ENCODE measurements around the gene HJURP. TPM values are rescaled to one million over a fixed set of nuclear protein-coding genes. Genes with fewer than 3 reads are reported as not detected.

HJURP gene
- total RNA-seq, 4 donors from 2014 or later: under 0.01 to 0.23 (median 0.19) TPM; not detected in 1

- Histone ChIP-seq H3K27ac (replicated peaks in 1 of 4) (no peak overlapping the region), H3K4me3 (no peak overlapping the region), H3K27me3 (no peaks in the 10 kb centered on the region), H3K9me3 (no peaks in the 10 kb centered on the region), H3K4me1 (no peaks in the 10 kb centered on the region), H3K36me3 (no peaks in the 10 kb centered on the region)
- 89% methylated on average over 18 of the region's 18 CpGs for WGBS
- peak; percentile 89 for DNase-seq (ENCODE audit: extremely low spot score)
- intact Hi-C loops (cut with DNase I): no loop called here
- TF ChIP-seq POLR2A (IDR thresholded peaks at IDR 0.05; ENCODE audit: low read depth) (no peak), CTCF (IDR thresholded peaks at IDR 0.05) (no peak), POLR2AphosphoS5 (IDR thresholded peaks at IDR 0.05) (no peak)
These were observed 63.0 kb downstream of the HJURP start for GRCh38 chr2:233791151-233791882.

GRCh38 chr2:233789554-233789953 lies 64.8 kb downstream of the HJURP start:
- H3K27me3 ChIP-seq: peaks cover 0 to 7% (median 0%) of the 10 kb centered on the region in 4 donors
- WGBS: 93% methylated on average over 4 of the region's 7 CpGs

More at GRCh38 chr2:233789554-233789953, 64.8 kb downstream of the HJURP start:
- no peak overlapping the region for H3K27ac ChIP-seq (replicated peaks in 1 of 4)
- DNase-seq (ENCODE audit: extremely low spot score): no peak
- no peaks in the 10 kb centered on the region for H3K9me3 ChIP-seq
- no peaks in the 10 kb centered on the region for H3K4me1 ChIP-seq
- H3K36me3 ChIP-seq: no peaks in the 10 kb centered on the region
- no peak overlapping the region for H3K4me3 ChIP-seq
- intact Hi-C loops (cut with DNase I): no loop called here
- TF ChIP-seq POLR2A (IDR thresholded peaks at IDR 0.05; ENCODE audit: low read depth) (no peak), CTCF (IDR thresholded peaks at IDR 0.05) (no peak), EP300 (IDR thresholded peaks at IDR 0.05) (no peak), POLR2AphosphoS5 (IDR thresholded peaks at IDR 0.05) (no peak)

Other genes starting within 250 kb of the HJURP start
- gene UGT1A8, start 236.9 kb downstream of the HJURP start, total RNA-seq: not detected
- gene UGT1A10, start 218.1 kb downstream of the HJURP start, total RNA-seq: not detected
- gene UGT1A9, start 182.6 kb downstream of the HJURP start, total RNA-seq: not detected
- gene UGT1A7, start 172.6 kb downstream of the HJURP start, total RNA-seq: under 1 TPM in 1 of 4 donors, not detected in 3; 0.42 TPM
- gene UGT1A6, start 161.6 kb downstream of the HJURP start, total RNA-seq: not detected
- gene UGT1A5, start 141.6 kb downstream of the HJURP start, total RNA-seq: not detected
- gene UGT1A4, start 135.8 kb downstream of the HJURP start, total RNA-seq: not detected
- gene UGT1A3, start 125.5 kb downstream of the HJURP start, total RNA-seq: not detected
- gene UGT1A1, start 94.3 kb downstream of the HJURP start, total RNA-seq: not detected
- gene MROH2A, start 76.2 kb downstream of the HJURP start, total RNA-seq: not detected
- gene TRPM8, start 62.8 kb upstream of the HJURP start, total RNA-seq: not detected
- not detected for gene SPP2, start 196.2 kb upstream of the HJURP start, total RNA-seq

Data from esophagus muscularis mucosa (tissue), 4 donors.